B cell (primary cell): Measurements from ENCODE around the gene KMT2D. TPM values are rescaled to one million over a fixed set of nuclear protein-coding genes. Genes with fewer than 3 reads are reported as not detected.
A peak's percentile ranks its signal among the peaks of the same experiment; 100 is the strongest.

Experiments used
- ATAC-seq: fragments of 200-7000 bp; cut with Tn5 transposase; one replicate; pipeline ENCODE4 v1.10.0; 2021; ENCODE audit warnings: low read depth, mild to moderate bottlenecking, moderate number of reproducible peaks, moderate library complexity
- CTCF ChIA-PET: fragments of 350-600 bp; sonication (Branson Sonifier 250); formaldehyde crosslinking; loops from one replicate; lab custom pipeline; 2021; ENCODE audit warnings: antibody characterized with exemption, inconsistent platforms; lab: Charles Lee
- POLR2A ChIA-PET: fragments of 350-600 bp; sonication (Branson Sonifier 250); formaldehyde crosslinking; loops from one replicate; lab custom pipeline; 2021; ENCODE audit warnings: antibody characterized with exemption; lab: Charles Lee
- DNase-seq: peaks from one replicate; pipeline ENCODE4 v3.0.0; 2013
- H2AFZ ChIP-seq: 2 replicates; pipeline ENCODE4 v1.6.1; 2012; ENCODE audit warnings: mild to moderate bottlenecking, low read depth, low read length; ENCODE audit not compliant: insufficient read depth, poor library complexity, severe bottlenecking
- H3K27ac ChIP-seq, 2 donors: 1 replicate in 1 of 2; 2 replicates in 1 of 2; pipeline ENCODE4 v1.5.1; 2012 to 2013; ENCODE audit warnings: low read length in 2 of 2, mild to moderate bottlenecking in 2 of 2, moderate library complexity in 1 of 2
- H3K27me3 ChIP-seq, 4 experiments: fragments of 200-600 bp in 1 of 4; sonication (generic) in 1 of 4; replicated peaks in 1 of 4; 1 replicate in 2 of 4; 2 replicates in 2 of 4; pipeline versions ENCODE4 v1.6.1 to v1.7.0; 2013 to 2016; ENCODE audit warnings: low read length in 3 of 4, mild to moderate bottlenecking in 2 of 4, mixed read lengths in 1 of 4, moderate library complexity in 1 of 4; ENCODE audit not compliant: insufficient read depth in 4 of 4, control insufficient read depth in 3 of 4; ENCODE audit errors: control extremely low read depth in 1 of 4
- H3K36me3 ChIP-seq, 2 experiments: replicated peaks in 1 of 2; 1 replicate in 1 of 2; 2 replicates in 1 of 2; pipeline versions ENCODE4 v1.6.1 to v1.7.1; 2013; ENCODE audit warnings: low read length in 1 of 2; ENCODE audit not compliant: insufficient read depth in 2 of 2, control insufficient read depth in 1 of 2; ENCODE audit errors: control extremely low read depth in 1 of 2, extremely low read depth in 1 of 2
- H3K4me1 ChIP-seq, 2 donors: fragments of 200-600 bp in 1 of 2; sonication (generic) in 1 of 2; 1 replicate in 1 of 2; 2 replicates in 1 of 2; pipeline versions ENCODE4 v1.5.1 to v1.6.1; 2013 to 2017; ENCODE audit warnings: low read length in 2 of 2; ENCODE audit not compliant: control insufficient read depth in 2 of 2, insufficient read depth in 2 of 2
- H3K4me2 ChIP-seq: replicated peaks from 2 replicates; pipeline ENCODE3; 2012; ENCODE audit warnings: mild to moderate bottlenecking, low read depth, low read length; ENCODE audit not compliant: poor library complexity, severe bottlenecking
- H3K4me3 ChIP-seq, 5 experiments: fragments of 200-600 bp in 1 of 5; sonication (generic) in 1 of 5; 1 replicate in 3 of 5; 2 replicates in 2 of 5; pipeline versions ENCODE4 v1.5.1 to v1.7.0; 2011 to 2016; ENCODE audit warnings: low read length in 4 of 5, mild to moderate bottlenecking in 4 of 5, low read depth in 2 of 5, control low read depth in 1 of 5, moderate library complexity in 1 of 5; ENCODE audit not compliant: insufficient read depth in 1 of 5; ENCODE audit errors: control extremely low read depth in 1 of 5, extremely low read depth in 1 of 5
- H3K79me2 ChIP-seq: fragments of 200-600 bp; sonication (generic); one replicate; pipeline ENCODE4 v1.6.0; 2016; ENCODE audit warnings: low read length; ENCODE audit not compliant: control insufficient read depth, insufficient read depth
- H3K9ac ChIP-seq: fragments of 200-600 bp; sonication (generic); 2 replicates; pipeline ENCODE4 v1.6.1; 2017; ENCODE audit warnings: mild to moderate bottlenecking, low read length, moderate library complexity
- H3K9me3 ChIP-seq, 3 donors: one replicate each; pipeline versions ENCODE4 v1.6.1 to v1.7.1; 2013; ENCODE audit warnings: low read length in 2 of 3; ENCODE audit not compliant: control insufficient read depth in 2 of 3, insufficient read depth in 1 of 3; ENCODE audit errors: control extremely low read depth in 1 of 3
- H4K20me1 ChIP-seq: 2 replicates; pipeline ENCODE4 v1.6.0; 2012; ENCODE audit warnings: mild to moderate bottlenecking, low read length; ENCODE audit not compliant: insufficient read depth, control insufficient read depth, poor library complexity, severe bottlenecking
- H3K27ac Mint-ChIP-seq: one replicate; pipeline ENCODE4 v1.8.0; 2021; ENCODE audit warnings: mixed read lengths
- H3K27me3 Mint-ChIP-seq: one replicate; pipeline ENCODE4 v1.8.0; 2021; ENCODE audit warnings: mixed read lengths
- H3K4me1 Mint-ChIP-seq: one replicate; pipeline ENCODE4 v1.8.0; 2021; ENCODE audit warnings: mixed read lengths
- H3K4me3 Mint-ChIP-seq: one replicate; pipeline ENCODE4 v1.8.0; 2021; ENCODE audit warnings: mixed read lengths
- H3K9me3 Mint-ChIP-seq: one replicate; pipeline ENCODE4 v1.8.0; 2022; ENCODE audit warnings: mixed read lengths; ENCODE audit not compliant: insufficient read depth
- CTCF ChIP-seq: fragments of 200-600 bp; IDR thresholded peaks from one replicate; pipeline ENCODE4 v1.8.0; 2022; ENCODE audit warnings: antibody characterized with exemption, mild to moderate bottlenecking
- EZH2 ChIP-seq: IDR thresholded peaks from 2 replicates; pipeline ENCODE4 v1.6.1; 2012; ENCODE audit warnings: borderline replicate concordance, low read depth, mild to moderate bottlenecking, moderate library complexity, low read length; ENCODE audit not compliant: insufficient read depth, poor library complexity, severe bottlenecking
- WGBS: methylation state at CpG from one replicate; pipeline ENCODE4 v1.1.5; 2013; ENCODE audit warnings: missing lambda C conversion rate; ENCODE audit not compliant: insufficient coverage; 5-methylcytosine and 5-hydroxymethylcytosine counted together
- intact Hi-C: fragments of 100-400 bp; cut with micrococcal nuclease; formaldehyde crosslinking; loops from one replicate; pipeline ENCODE4 v1.10.0; 2022
- polyA plus RNA-seq: library from polyadenylated mRNA; depleted of rRNA; stranded (reverse); fragments of >200 nt; gene quantifications from 2 replicates; pipeline ENCODE4 v1.2.3, GENCODE V29; 2012
- total RNA-seq, 2 donors: library from RNA; stranded (reverse); fragments of 120-200 nt in 1 of 2; gene quantifications; 1 replicate in 1 of 2; 2 replicates in 1 of 2; pipeline versions ENCODE4 v1.2.3 to v1.2.4, GENCODE V29; 2013 to 2022

Gene KMT2D
- total and polyA plus RNA-seq, 2 donors (not counting 1 experiment from before 2014, with no cell fraction given) = 64.0 to 179 TPM

GRCh38 chr12:49109641-49110463 is 49.3 kb upstream of the KMT2D start:
- peak overlapping the region; percentile 88 to 90 for H3K27ac ChIP-seq
- H3K9ac ChIP-seq = peak overlapping the region; percentile 97
- POLR2A ChIA-PET = interaction anchor here (0.6 to 4.3 kb wide), 9 partner anchors 11 to 213 kb away, joined by 3 to 47 read pairs (median 4); partner anchors contain the start of genes RHEBL1, TROAP, TUBA1A and TUBA1B
- peaks cover 25% of the 10 kb centered on the region for H4K20me1 ChIP-seq
- Mint-ChIP-seq H3K4me3 (peak overlapping the region; percentile 96), H3K27ac (peak overlapping the region; percentile 96), H3K4me1 (peaks cover 47% of the 10 kb centered on the region), H3K27me3 (no peaks in the 10 kb centered on the region), H3K9me3 (no peaks in the 10 kb centered on the region)
- no peaks in the 10 kb centered on the region for H3K27me3 ChIP-seq
- H3K4me2 ChIP-seq = peak overlapping the region; percentile 89
- ATAC-seq (no peak), DNase-seq (peak; percentile 33)
- peaks cover 36% of the 10 kb centered on the region for H3K79me2 ChIP-seq
- H3K4me3 ChIP-seq = peak overlapping the region; percentile 61 to 99 (median 86)
- 8% methylated on average over 26 of the region's 33 CpGs for WGBS
- TF ChIP-seq EZH2 (no peak), CTCF (no peak)
- peaks cover 16 to 23% of the 10 kb centered on the region in 2 donors for H3K4me1 ChIP-seq
- intact Hi-C loops = loop anchor here (1.0 to 2.0 kb wide), 7 partner anchors 12 to 124 kb away; partner anchors contain the start of genes PRKAG1 and TUBA1A
- peak overlapping the region; percentile 76 for H2AFZ ChIP-seq
- CTCF ChIA-PET = interaction anchor here (0.6 to 17.6 kb wide), 14 partner anchors 8 to 357 kb away, joined by 3 to 193 read pairs (median 6); partner anchors contain the start of genes DHH, TUBA1A and TUBA1B
- H3K9me3 ChIP-seq = no peaks in the 10 kb centered on the region
- peaks cover 0 to 24% of the 10 kb centered on the region in 2 experiments for H3K36me3 ChIP-seq
